HepG2 (cell line): ENCODE results near the gene MED15. TPM values are rescaled to one million over a fixed set of nuclear protein-coding genes. Genes with fewer than 3 reads are reported as not detected.

ENCODE experiments used
- ATF1 ChIP-seq: IDR thresholded peaks from 2 replicates; pipeline ENCODE4 v1.6.1; 2016; ENCODE audit warnings: mild to moderate bottlenecking, control low read depth
- ATF7 ChIP-seq, 2 experiments: fragments of 450-650 bp in 1 of 2; sonication (generic) in 1 of 2; formaldehyde crosslinking in 1 of 2; IDR thresholded peaks; 2 replicates each; pipeline versions ENCODE4 v1.4.0 to v1.6.1; 2016 to 2020; ENCODE audit warnings: antibody characterized with exemption in 1 of 2, mild to moderate bottlenecking in 1 of 2, missing genetic modification reagents in 1 of 2
- HDAC6 ChIP-seq: fragments of 200-600 bp; sonication (generic); IDR thresholded peaks from 2 replicates; pipeline ENCODE4 v1.7.0; 2017; ENCODE audit warnings: mild to moderate bottlenecking, antibody characterized with exemption, low read length, low read depth
- HOXA9 ChIP-seq: sonication (generic); formaldehyde crosslinking; IDR thresholded peaks from 2 replicates; pipeline ENCODE4 v1.8.1; 2022; ENCODE audit warnings: missing genetic modification reagents, mild to moderate bottlenecking, moderate library complexity, borderline replicate concordance
- KLF12 ChIP-seq: sonication (generic); formaldehyde crosslinking; IDR thresholded peaks from 2 replicates; pipeline ENCODE4 v1.4.0; 2020; ENCODE audit warnings: missing genetic modification reagents, borderline replicate concordance
- MYC ChIP-seq: sonication (generic); formaldehyde crosslinking; IDR thresholded peaks from 2 replicates; pipeline ENCODE4 v1.9.0; 2021; ENCODE audit warnings: missing genetic modification reagents, borderline replicate concordance
- SALL2 ChIP-seq: sonication (generic); formaldehyde crosslinking; IDR thresholded peaks from 2 replicates; pipeline ENCODE4 v1.8.1; 2023; ENCODE audit warnings: mild to moderate bottlenecking, missing genetic modification reagents, inconsistent platforms
- SRSF1 ChIP-seq: fragments of 200-400 bp; formaldehyde crosslinking; optimal IDR thresholded peaks from 2 replicates; pipeline ENCODE3; 2017; ENCODE audit warnings: mild to moderate bottlenecking, low read depth, low read length, moderate library complexity
- ZNF563 ChIP-seq: sonication (generic); formaldehyde crosslinking; IDR thresholded peaks from 2 replicates; pipeline ENCODE4 v1.8.0; 2022; ENCODE audit warnings: mild to moderate bottlenecking, moderate library complexity, missing genetic modification reagents
- ZNF761 ChIP-seq: sonication (generic); formaldehyde crosslinking; conservative IDR thresholded peaks from 2 replicates; pipeline ENCODE4 v1.4.0; 2020; ENCODE audit warnings: mild to moderate bottlenecking, missing genetic modification reagents
- polyA plus RNA-seq, 8 experiments: library from polyadenylated mRNA; depleted of rRNA in 3 of 8; stranded (reverse) in 7 of 8; unstranded in 1 of 8; fragments of >200 nt; fragmentation: Illumina TruSeq in 4 of 8; extraction: Trizol in 4 of 8; gene quantifications; 2 replicates each; pipeline versions ENCODE4 v1.2.1 to v1.2.3, GENCODE V29; 2011 to 2016; ENCODE audit warnings: low read depth in 4 of 8, missing spikeins in 1 of 8, mixed read lengths in 1 of 8; ENCODE audit not compliant: insufficient read depth in 1 of 8
- total RNA-seq, 5 experiments: library from RNA; depleted of rRNA; stranded (reverse); fragments of >200 nt; fragmentation: Illumina TruSeq; extraction: Trizol; gene quantifications; 2 replicates each; pipeline ENCODE4 v1.2.3, GENCODE V29; 2016; ENCODE audit warnings: low read depth in 1 of 5
- TF ChIP-seq, protein P1 (sequence below): sonication (generic); formaldehyde crosslinking; IDR thresholded peaks from 2 replicates; pipeline ENCODE4 v1.4.0; 2020; ENCODE audit warnings: low read depth, missing genetic modification reagents
- TF ChIP-seq, protein P2 (sequence below): sonication (generic); formaldehyde crosslinking; IDR thresholded peaks from 2 replicates; pipeline ENCODE4 v1.5.1; 2020; ENCODE audit warnings: missing genetic modification reagents, mild to moderate bottlenecking, borderline replicate concordance
- TF ChIP-seq, protein P3 (sequence below): sonication (generic); formaldehyde crosslinking; IDR thresholded peaks from 2 replicates; pipeline ENCODE4 v1.5.0; 2020; ENCODE audit warnings: mild to moderate bottlenecking, missing genetic modification reagents, borderline replicate concordance
- TF ChIP-seq, protein P4 (sequence below): sonication (generic); formaldehyde crosslinking; IDR thresholded peaks from 2 replicates; pipeline ENCODE4 v1.8.1; 2023; ENCODE audit warnings: mild to moderate bottlenecking, moderate library complexity, missing genetic modification reagents
- TF ChIP-seq, protein P5 (sequence below): sonication (generic); formaldehyde crosslinking; IDR thresholded peaks from 2 replicates; pipeline ENCODE4 v1.4.0; 2020; ENCODE audit warnings: low read depth, mild to moderate bottlenecking, missing genetic modification reagents

The MED15 gene
- total and polyA plus RNA-seq, 2 of the 13 experiments (the other 11 are each of a cell fraction or from before 2014, with no cell fraction given): 14.3 to 27.0 TPM

DNA sequence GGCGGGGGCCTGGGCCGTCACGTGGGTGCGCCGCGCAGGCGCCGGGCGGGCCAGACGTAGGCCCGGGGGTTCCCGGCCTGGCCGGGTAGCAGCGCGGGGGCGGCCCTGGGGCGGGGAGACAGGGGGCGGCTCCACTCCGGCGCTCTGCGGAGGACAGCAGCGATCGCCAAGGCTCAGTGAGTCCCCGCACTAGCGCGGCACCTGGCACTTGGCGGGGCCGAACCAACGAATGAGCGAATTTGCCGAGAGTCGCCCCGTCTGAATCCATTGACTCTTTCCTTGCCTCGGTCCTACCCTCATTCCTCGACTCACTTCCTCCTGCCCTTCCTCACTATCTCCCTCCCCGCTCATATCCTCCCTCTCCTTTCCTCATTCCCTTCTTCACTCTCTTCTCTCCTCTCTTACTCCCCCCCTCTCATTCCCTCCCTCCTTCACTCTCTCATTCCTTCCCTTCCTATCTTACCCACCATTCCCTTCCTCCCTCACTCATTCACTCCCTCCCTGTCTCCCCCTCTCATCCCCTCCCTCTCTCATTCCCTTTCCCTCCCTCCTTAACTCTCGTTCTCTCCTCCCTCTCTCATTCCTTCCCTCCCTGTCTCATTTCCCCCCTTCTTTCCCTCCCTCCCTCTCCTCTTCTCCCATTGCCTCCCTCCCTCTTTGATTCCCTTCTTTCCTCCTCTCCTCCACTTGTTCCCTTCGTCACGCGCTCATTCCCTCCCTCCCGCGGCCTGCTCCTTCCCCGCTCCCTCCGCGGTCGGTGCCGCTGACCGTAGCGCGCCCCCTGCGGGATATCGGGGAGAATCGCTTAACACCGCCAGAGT lies 11.3 kb upstream of the MED15 start (continued):
- TF ChIP-seq, protein P1, sequence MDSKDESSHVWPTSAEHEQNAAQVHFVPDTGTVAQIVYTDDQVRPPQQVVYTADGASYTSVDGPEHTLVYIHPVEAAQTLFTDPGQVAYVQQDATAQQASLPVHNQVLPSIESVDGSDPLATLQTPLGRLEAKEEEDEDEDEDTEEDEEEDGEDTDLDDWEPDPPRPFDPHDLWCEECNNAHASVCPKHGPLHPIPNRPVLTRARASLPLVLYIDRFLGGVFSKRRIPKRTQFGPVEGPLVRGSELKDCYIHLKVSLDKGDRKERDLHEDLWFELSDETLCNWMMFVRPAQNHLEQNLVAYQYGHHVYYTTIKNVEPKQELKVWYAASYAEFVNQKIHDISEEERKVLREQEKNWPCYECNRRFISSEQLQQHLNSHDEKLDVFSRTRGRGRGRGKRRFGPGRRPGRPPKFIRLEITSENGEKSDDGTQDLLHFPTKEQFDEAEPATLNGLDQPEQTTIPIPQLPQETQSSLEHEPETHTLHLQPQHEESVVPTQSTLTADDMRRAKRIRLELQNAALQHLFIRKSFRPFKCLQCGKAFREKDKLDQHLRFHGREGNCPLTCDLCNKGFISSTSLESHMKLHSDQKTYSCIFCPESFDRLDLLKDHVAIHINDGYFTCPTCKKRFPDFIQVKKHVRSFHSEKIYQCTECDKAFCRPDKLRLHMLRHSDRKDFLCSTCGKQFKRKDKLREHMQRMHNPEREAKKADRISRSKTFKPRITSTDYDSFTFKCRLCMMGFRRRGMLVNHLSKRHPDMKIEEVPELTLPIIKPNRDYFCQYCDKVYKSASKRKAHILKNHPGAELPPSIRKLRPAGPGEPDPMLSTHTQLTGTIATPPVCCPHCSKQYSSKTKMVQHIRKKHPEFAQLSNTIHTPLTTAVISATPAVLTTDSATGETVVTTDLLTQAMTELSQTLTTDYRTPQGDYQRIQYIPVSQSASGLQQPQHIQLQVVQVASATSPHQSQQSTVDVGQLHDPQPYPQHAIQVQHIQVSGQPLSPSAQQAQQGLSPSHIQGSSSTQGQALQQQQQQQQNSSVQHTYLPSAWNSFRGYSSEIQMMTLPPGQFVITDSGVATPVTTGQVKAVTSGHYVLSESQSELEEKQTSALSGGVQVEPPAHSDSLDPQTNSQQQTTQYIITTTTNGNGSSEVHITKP (CRISPR knock-in tag): peak; percentile 61; the same call in 1 of the 2 replicates
- TF ChIP-seq, protein P2, sequence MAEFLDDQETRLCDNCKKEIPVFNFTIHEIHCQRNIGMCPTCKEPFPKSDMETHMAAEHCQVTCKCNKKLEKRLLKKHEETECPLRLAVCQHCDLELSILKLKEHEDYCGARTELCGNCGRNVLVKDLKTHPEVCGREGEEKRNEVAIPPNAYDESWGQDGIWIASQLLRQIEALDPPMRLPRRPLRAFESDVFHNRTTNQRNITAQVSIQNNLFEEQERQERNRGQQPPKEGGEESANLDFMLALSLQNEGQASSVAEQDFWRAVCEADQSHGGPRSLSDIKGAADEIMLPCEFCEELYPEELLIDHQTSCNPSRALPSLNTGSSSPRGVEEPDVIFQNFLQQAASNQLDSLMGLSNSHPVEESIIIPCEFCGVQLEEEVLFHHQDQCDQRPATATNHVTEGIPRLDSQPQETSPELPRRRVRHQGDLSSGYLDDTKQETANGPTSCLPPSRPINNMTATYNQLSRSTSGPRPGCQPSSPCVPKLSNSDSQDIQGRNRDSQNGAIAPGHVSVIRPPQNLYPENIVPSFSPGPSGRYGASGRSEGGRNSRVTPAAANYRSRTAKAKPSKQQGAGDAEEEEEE: no peak
- TF ChIP-seq SALL2 (0 out of 2 replicates have a peak, but pooled peaks have one; percentile 77), HOXA9 (CRISPR knock-in tag) (peak; percentile 76; the same call in 1 of the 2 replicates), KLF12 (CRISPR knock-in tag) (no peak), ZNF563 (no peak), ZNF761 (no peak; the same call in 1 of the 2 replicates), HDAC6 (no peak), SRSF1 (no peak), ATF7 (IDR thresholded peaks at IDR 0.05) (peak; percentile 41), ATF7 (CRISPR knock-in tag; IDR thresholded peaks at IDR 0.05) (no peak), MYC (CRISPR knock-in tag) (peak; percentile 72; the same call in 1 of the 2 replicates), ATF1 (CRISPR knock-in tag) (no peak)
- TF ChIP-seq, protein P3, sequence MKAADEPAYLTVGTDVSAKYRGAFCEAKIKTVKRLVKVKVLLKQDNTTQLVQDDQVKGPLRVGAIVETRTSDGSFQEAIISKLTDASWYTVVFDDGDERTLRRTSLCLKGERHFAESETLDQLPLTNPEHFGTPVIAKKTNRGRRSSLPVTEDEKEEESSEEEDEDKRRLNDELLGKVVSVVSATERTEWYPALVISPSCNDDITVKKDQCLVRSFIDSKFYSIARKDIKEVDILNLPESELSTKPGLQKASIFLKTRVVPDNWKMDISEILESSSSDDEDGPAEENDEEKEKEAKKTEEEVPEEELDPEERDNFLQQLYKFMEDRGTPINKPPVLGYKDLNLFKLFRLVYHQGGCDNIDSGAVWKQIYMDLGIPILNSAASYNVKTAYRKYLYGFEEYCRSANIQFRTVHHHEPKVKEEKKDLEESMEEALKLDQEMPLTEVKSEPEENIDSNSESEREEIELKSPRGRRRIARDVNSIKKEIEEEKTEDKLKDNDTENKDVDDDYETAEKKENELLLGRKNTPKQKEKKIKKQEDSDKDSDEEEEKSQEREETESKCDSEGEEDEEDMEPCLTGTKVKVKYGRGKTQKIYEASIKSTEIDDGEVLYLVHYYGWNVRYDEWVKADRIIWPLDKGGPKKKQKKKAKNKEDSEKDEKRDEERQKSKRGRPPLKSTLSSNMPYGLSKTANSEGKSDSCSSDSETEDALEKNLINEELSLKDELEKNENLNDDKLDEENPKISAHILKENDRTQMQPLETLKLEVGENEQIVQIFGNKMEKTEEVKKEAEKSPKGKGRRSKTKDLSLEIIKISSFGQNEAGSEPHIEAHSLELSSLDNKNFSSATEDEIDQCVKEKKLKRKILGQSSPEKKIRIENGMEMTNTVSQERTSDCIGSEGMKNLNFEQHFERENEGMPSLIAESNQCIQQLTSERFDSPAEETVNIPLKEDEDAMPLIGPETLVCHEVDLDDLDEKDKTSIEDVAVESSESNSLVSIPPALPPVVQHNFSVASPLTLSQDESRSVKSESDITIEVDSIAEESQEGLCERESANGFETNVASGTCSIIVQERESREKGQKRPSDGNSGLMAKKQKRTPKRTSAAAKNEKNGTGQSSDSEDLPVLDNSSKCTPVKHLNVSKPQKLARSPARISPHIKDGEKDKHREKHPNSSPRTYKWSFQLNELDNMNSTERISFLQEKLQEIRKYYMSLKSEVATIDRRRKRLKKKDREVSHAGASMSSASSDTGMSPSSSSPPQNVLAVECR (CRISPR knock-in tag): peak; percentile 73
- TF ChIP-seq, protein P4, sequence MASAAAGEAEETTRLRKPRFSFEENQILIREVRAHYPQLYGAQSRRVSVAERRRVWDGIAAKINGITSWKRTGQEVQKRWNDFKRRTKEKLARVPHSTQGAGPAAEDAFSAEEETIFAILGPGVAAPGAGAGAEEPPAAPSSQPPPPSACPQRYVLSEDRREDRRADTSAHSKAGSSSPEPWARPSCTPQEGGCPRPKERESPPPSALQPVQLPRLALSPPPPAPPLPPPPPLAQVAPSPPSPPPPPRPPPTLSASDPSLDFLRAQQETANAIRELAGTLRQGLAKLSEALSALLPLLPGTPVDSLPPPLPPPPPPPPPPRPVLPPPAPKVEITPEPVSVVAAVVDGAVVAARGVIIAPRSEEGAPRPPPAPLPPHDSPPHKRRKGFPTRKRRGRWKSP (CRISPR knock-in tag): no peak; the same call in 1 of the 2 replicates
- TF ChIP-seq, protein P5, sequence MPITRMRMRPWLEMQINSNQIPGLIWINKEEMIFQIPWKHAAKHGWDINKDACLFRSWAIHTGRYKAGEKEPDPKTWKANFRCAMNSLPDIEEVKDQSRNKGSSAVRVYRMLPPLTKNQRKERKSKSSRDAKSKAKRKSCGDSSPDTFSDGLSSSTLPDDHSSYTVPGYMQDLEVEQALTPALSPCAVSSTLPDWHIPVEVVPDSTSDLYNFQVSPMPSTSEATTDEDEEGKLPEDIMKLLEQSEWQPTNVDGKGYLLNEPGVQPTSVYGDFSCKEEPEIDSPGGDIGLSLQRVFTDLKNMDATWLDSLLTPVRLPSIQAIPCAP: no peak
